ENCODE results near the gene BABAM2.

The BABAM2 gene

GRCh38 chr2:28294451-28294850 is 403.9 kb downstream of the BABAM2 start:
- in situ Hi-C loops (cut with MboI; ENCODE audit: low sequenced_read_pairs): no loop called here

- in situ Hi-C loops (cut with MboI; ENCODE audit: low sequenced_read_pairs): no loop called here
These were observed 405.7 kb downstream of the BABAM2 start for GRCh38 chr2:28296243-28296642.

- in situ Hi-C loops (cut with MboI; ENCODE audit: low sequenced_read_pairs): no loop called here
These were observed 406.4 kb downstream of the BABAM2 start for GRCh38 chr2:28296904-28297303.

- in situ Hi-C loops (cut with MboI; ENCODE audit: low sequenced_read_pairs): no loop called here
These were observed 407.0 kb downstream of the BABAM2 start for GRCh38 chr2:28297531-28297930.

- in situ Hi-C loops (cut with MboI; ENCODE audit: low sequenced_read_pairs): no loop called here
These were observed 407.9 kb downstream of the BABAM2 start for GRCh38 chr2:28298406-28298805.

- in situ Hi-C loops (cut with MboI; ENCODE audit: low sequenced_read_pairs): no loop called here
These were observed 410.2 kb downstream of the BABAM2 start for GRCh38 chr2:28300485-28301341.

GRCh38 chr2:28305202-28305601 is 414.7 kb downstream of the BABAM2 start:
- in situ Hi-C loops (cut with MboI; ENCODE audit: low sequenced_read_pairs): no loop called here

GRCh38 chr2:28310107-28310506 is 419.6 kb downstream of the BABAM2 start:
- in situ Hi-C loops (cut with MboI; ENCODE audit: low sequenced_read_pairs): no loop called here

- in situ Hi-C loops (cut with MboI; ENCODE audit: low sequenced_read_pairs): no loop called here
These were observed 421.2 kb downstream of the BABAM2 start for GRCh38 chr2:28311660-28312249.

- in situ Hi-C loops (cut with MboI; ENCODE audit: low sequenced_read_pairs): no loop called here
These were observed 422.0 kb downstream of the BABAM2 start for GRCh38 chr2:28312307-28313219.

- in situ Hi-C loops (cut with MboI; ENCODE audit: low sequenced_read_pairs): no loop called here
These were observed 422.8 kb downstream of the BABAM2 start for GRCh38 chr2:28313220-28313784.

- in situ Hi-C loops (cut with MboI; ENCODE audit: low sequenced_read_pairs): no loop called here
These were observed 424.4 kb downstream of the BABAM2 start for GRCh38 chr2:28314968-28315367.

- in situ Hi-C loops (cut with MboI; ENCODE audit: low sequenced_read_pairs): no loop called here
These were observed 426.2 kb downstream of the BABAM2 start for GRCh38 chr2:28316546-28317335.

- in situ Hi-C loops (cut with MboI; ENCODE audit: low sequenced_read_pairs): no loop called here
These were observed 426.9 kb downstream of the BABAM2 start for GRCh38 chr2:28317390-28317789.

GRCh38 chr2:28318023-28318422 is 427.5 kb downstream of the BABAM2 start:
- in situ Hi-C loops (cut with MboI; ENCODE audit: low sequenced_read_pairs): no loop called here

GRCh38 chr2:28318462-28319117 is 428.1 kb downstream of the BABAM2 start:
- in situ Hi-C loops (cut with MboI; ENCODE audit: low sequenced_read_pairs): no loop called here

- in situ Hi-C loops (cut with MboI; ENCODE audit: low sequenced_read_pairs): no loop called here
These were observed 428.8 kb downstream of the BABAM2 start for GRCh38 chr2:28319118-28320008.

GRCh38 chr2:28320009-28320365 is 429.5 kb downstream of the BABAM2 start:
- in situ Hi-C loops (cut with MboI; ENCODE audit: low sequenced_read_pairs): no loop called here

GRCh38 chr2:28320371-28320770 is 429.8 kb downstream of the BABAM2 start:
- in situ Hi-C loops (cut with MboI; ENCODE audit: low sequenced_read_pairs): no loop called here

All from HL-60/S4 (cell line).